GM12878 (cell line): ENCODE measurements around the gene MST1. TPM values are rescaled to one million over a fixed set of nuclear protein-coding genes. Genes with fewer than 3 reads are reported as not detected.

ENCODE experiments used
- ATAC-seq: fragments of 200-7000 bp; cut with Tn5 transposase; 3 replicates; pipeline ENCODE4 v1.9.1; 2020; ENCODE audit warnings: mild to moderate bottlenecking, moderate library complexity
- BruUV-seq: library from RNA; stranded (reverse); fragments of 400-500 nt; replicated peaks from 2 replicates; lab custom pipeline; 2021; lab: Mats Ljungman, UMichigan
- CTCF ChIA-PET: fragments of 300-600 bp; sonication (Branson Sonifier 250); formaldehyde crosslinking; extraction: SDS; loops from one replicate; lab custom pipeline; 2021; ENCODE audit warnings: inconsistent platforms; lab: Yijun Ruan, JAX
- POLR2A ChIA-PET: fragments of 350-600 bp; formaldehyde crosslinking; extraction: SDS; loops from one replicate; lab custom pipeline; 2021; ENCODE audit warnings: inconsistent platforms; lab: Charles Lee
- RAD21 ChIA-PET: fragments of 300-600 bp; sonication (Branson Sonifier 250); formaldehyde crosslinking; loops from one replicate; lab custom pipeline; 2023; ENCODE audit warnings: antibody characterized with exemption; ENCODE audit not compliant: unreplicated experiment; lab: Charles Lee
- SMC1A ChIA-PET: fragments of 300-600 bp; sonication (Branson Sonifier 250); formaldehyde crosslinking; loops from one replicate; lab custom pipeline; 2023; ENCODE audit not compliant: unreplicated experiment, uncharacterized antibody; lab: Charles Lee
- DNase-seq: peaks from one replicate; pipeline ENCODE4 v3.0.0-alpha.2; 2011; ENCODE audit warnings: low read depth, low spot score
- FAIRE-seq: peaks from 3 replicates; lab custom pipeline; 2011; peaks lifted over from hg19 to GRCh38; lab: Jason Lieb, UNC
- H2AFZ ChIP-seq: 2 replicates; pipeline ENCODE4 v1.6.0; 2011; ENCODE audit warnings: low read depth, low read length, control low read depth; ENCODE audit not compliant: control insufficient read depth
- H3K27ac ChIP-seq: 2 replicates; pipeline ENCODE4 v1.5.1; 2011; ENCODE audit warnings: control low read depth; ENCODE audit not compliant: control insufficient read depth, insufficient read depth
- H3K27me3 ChIP-seq, 2 experiments: replicated peaks in 1 of 2; 2 replicates each; pipeline versions ENCODE4 v1.6.0 to v1.6.1; 2011; ENCODE audit warnings: low read length in 1 of 2; ENCODE audit not compliant: control insufficient read depth in 2 of 2, insufficient read depth in 2 of 2
- H3K36me3 ChIP-seq, 2 experiments: 2 replicates each; pipeline ENCODE4 v1.5.1; 2011; ENCODE audit warnings: low read length in 1 of 2; ENCODE audit not compliant: control insufficient read depth in 2 of 2, insufficient read depth in 2 of 2
- H3K4me1 ChIP-seq: 2 replicates; pipeline ENCODE4 v1.6.1; 2011; ENCODE audit warnings: mild to moderate bottlenecking, low read length, moderate library complexity, mixed read lengths; ENCODE audit not compliant: control insufficient read depth, insufficient read depth
- H3K4me2 ChIP-seq: 2 replicates; pipeline ENCODE4 v1.6.0; 2011; ENCODE audit warnings: control low read depth; ENCODE audit not compliant: control insufficient read depth, insufficient read depth
- H3K4me3 ChIP-seq: fragments of 200-600 bp; sonication (generic); 2 replicates; pipeline ENCODE4 v1.5.1; 2016
- H3K79me2 ChIP-seq: 2 replicates; pipeline ENCODE4 v1.6.0; 2011; ENCODE audit warnings: low read length; ENCODE audit not compliant: control insufficient read depth, insufficient read depth
- H3K9ac ChIP-seq: 2 replicates; pipeline ENCODE4 v1.8.0; 2011; ENCODE audit warnings: low read length, control low read depth, mixed read lengths; ENCODE audit not compliant: control insufficient read depth, insufficient read depth
- H3K9me3 ChIP-seq: replicated peaks from 3 replicates; pipeline ENCODE4 v1.5.1; 2011; ENCODE audit warnings: mild to moderate bottlenecking, low read length; ENCODE audit not compliant: control insufficient read depth, insufficient read depth
- H4K20me1 ChIP-seq: 2 replicates; pipeline ENCODE4 v1.6.0; 2011; ENCODE audit not compliant: control insufficient read depth, insufficient read depth
- CHD2 ChIP-seq: IDR thresholded peaks from 2 replicates; pipeline ENCODE4 v1.6.1; 2011; ENCODE audit warnings: low read depth, low read length, improper control_type of control experiment, borderline replicate concordance
- E2F8 ChIP-seq: fragments of 450-650 bp; IDR thresholded peaks from 2 replicates; pipeline ENCODE4 v1.6.1; 2018; ENCODE audit warnings: mild to moderate bottlenecking, low read depth, moderate library complexity; ENCODE audit not compliant: partially characterized antibody
- FOXK2 ChIP-seq: fragments of 450-650 bp; IDR thresholded peaks from 2 replicates; pipeline ENCODE4 v1.6.1; 2017; ENCODE audit warnings: mild to moderate bottlenecking, moderate library complexity
- HCFC1 ChIP-seq: fragments of 150-350 bp; IDR thresholded peaks from 2 replicates; pipeline ENCODE4 v1.6.1; 2014; ENCODE audit warnings: low read length
- HDAC2 ChIP-seq: fragments of 200-600 bp; sonication (generic); IDR thresholded peaks from 2 replicates; pipeline ENCODE4 v1.6.1; 2017
- IKZF2 ChIP-seq, 2 experiments: fragments of 450-650 bp; IDR thresholded peaks; 2 replicates each; pipeline ENCODE4 v1.6.1; 2017; ENCODE audit warnings: mild to moderate bottlenecking in 2 of 2, moderate library complexity in 2 of 2
- NRF1 ChIP-seq: conservative IDR thresholded peaks from 2 replicates; pipeline ENCODE4 v1.6.1; 2011; ENCODE audit warnings: mild to moderate bottlenecking, low read depth, low read length, improper control_type of control experiment
- RFX5 ChIP-seq: IDR thresholded peaks from 2 replicates; pipeline ENCODE4 v1.6.1; 2011; ENCODE audit warnings: low read depth, low read length, improper control_type of control experiment
- ZBTB33 ChIP-seq: fragments of 450-650 bp; IDR thresholded peaks from 2 replicates; pipeline ENCODE4 v1.6.1; 2017; ENCODE audit warnings: mild to moderate bottlenecking
- WGBS: methylation state at CpG from one replicate; pipeline ENCODE4 v1.1.6; 2016; ENCODE audit warnings: low lambda C conversion rate; ENCODE audit not compliant: insufficient replicate concordance, insufficient coverage; ENCODE audit errors: missing lambda C conversion rate; 5-methylcytosine and 5-hydroxymethylcytosine counted together
- in situ Hi-C: fragments of 300-500 bp; cut with MboI; formaldehyde crosslinking; loops from 9 replicates; pipeline ENCODE4 v1.14.3; 2018; ENCODE audit warnings: mixed read lengths
- intact Hi-C: fragments of 100-400 bp; cut with micrococcal nuclease; formaldehyde crosslinking; loops from one replicate; pipeline ENCODE4 v1.14.2; 2022; ENCODE audit not compliant: unreplicated experiment
- polyA plus RNA-seq, 11 experiments: library from polyadenylated mRNA; depleted of rRNA in 4 of 11; unstranded in 6 of 11; stranded (reverse) in 5 of 11; fragments of >200 nt; fragmentation: Nextera tagmentation in 4 of 11; fragmentation: Illumina TruSeq in 1 of 11; extraction: Ambion mirVana in 4 of 11; extraction: Trizol in 1 of 11; gene quantifications; 1 replicate in 1 of 11; 2 replicates in 10 of 11; pipeline versions ENCODE4 v1.2.1 to v1.2.3, GENCODE V29; 2011 to 2016; ENCODE audit warnings: inconsistent platforms in 2 of 11, missing spikeins in 2 of 11, low read depth in 1 of 11
- total RNA-seq, 4 experiments: library from RNA; depleted of rRNA in 3 of 4; stranded (reverse); fragments of >200 nt in 3 of 4; fragmentation: Illumina TruSeq in 1 of 4; extraction: Trizol in 1 of 4; gene quantifications; 2 replicates each; pipeline versions ENCODE4 v1.2.1 to v1.2.3, GENCODE V29; 2013 to 2021

Gene MST1
- total and polyA plus RNA-seq, 10 of the 15 experiments (the other 5 are each of a cell fraction or from before 2014, with no cell fraction given), result 1.2 to 25.5 (median 4.1) TPM

- TF ChIP-seq RFX5, result no peak
- no peak for TF ChIP-seq CHD2
- no peak for TF ChIP-seq E2F8
- no peak for TF ChIP-seq HCFC1
- TF ChIP-seq ZBTB33, result no peak
These were observed 16.2 kb upstream of the MST1 start (continued) for GRCh38 chr3:49705390-49705960.

- Histone ChIP-seq H2AFZ (no peak overlapping the region), H4K20me1 (no peaks in the 10 kb centered on the region), H3K36me3 (peaks cover 0 to 5% of the 10 kb centered on the region in 2 experiments; a peak in 3 of 4 replicates), H3K79me2 (no peaks in the 10 kb centered on the region), H3K27me3 (no peaks in the 10 kb centered on the region), H3K27ac (no peak overlapping the region), H3K4me1 (no peaks in the 10 kb centered on the region), H3K9ac (no peak overlapping the region), H3K4me3 (no peak overlapping the region), H3K4me2 (no peak overlapping the region), H3K9me3 (no peaks in the 10 kb centered on the region)
- ATAC-seq, result no peak
- in situ Hi-C loops, result no loop called here
- ChIA-PET POLR2A (no interaction called here), SMC1A (no interaction called here), CTCF (interaction anchor here (0.9 to 4.6 kb wide), 2 partner anchors 130 to 135 kb away, joined by 3 to 19 read pairs; no protein-coding TSS in a partner anchor), RAD21 (no interaction called here)
- intact Hi-C loops, result no loop called here
- 89% methylated on average over 8 of the region's 8 CpGs for WGBS
- FAIRE-seq, result no peak
- TF ChIP-seq NRF1, result no peak
- TF ChIP-seq IKZF2 (IDR thresholded peaks at IDR 0.05), result no peak
- no peak for TF ChIP-seq HDAC2
- no peak for TF ChIP-seq CHD2
- no peak for TF ChIP-seq FOXK2
- DNase-seq, result no peak
- no TSS peak for BruUV-seq
These were observed 15.4 kb upstream of the MST1 start for GRCh38 chr3:49704629-49705028.
